Raji (cell line): ENCODE data around the gene FAM186B.

Source experiments
- POLR2A ChIP-seq: IDR thresholded peaks from 2 replicates; pipeline ENCODE4 v1.6.1; 2011; ENCODE audit warnings: low read depth, low read length, control low read depth; ENCODE audit not compliant: insufficient read depth

FAM186B gene

DNA sequence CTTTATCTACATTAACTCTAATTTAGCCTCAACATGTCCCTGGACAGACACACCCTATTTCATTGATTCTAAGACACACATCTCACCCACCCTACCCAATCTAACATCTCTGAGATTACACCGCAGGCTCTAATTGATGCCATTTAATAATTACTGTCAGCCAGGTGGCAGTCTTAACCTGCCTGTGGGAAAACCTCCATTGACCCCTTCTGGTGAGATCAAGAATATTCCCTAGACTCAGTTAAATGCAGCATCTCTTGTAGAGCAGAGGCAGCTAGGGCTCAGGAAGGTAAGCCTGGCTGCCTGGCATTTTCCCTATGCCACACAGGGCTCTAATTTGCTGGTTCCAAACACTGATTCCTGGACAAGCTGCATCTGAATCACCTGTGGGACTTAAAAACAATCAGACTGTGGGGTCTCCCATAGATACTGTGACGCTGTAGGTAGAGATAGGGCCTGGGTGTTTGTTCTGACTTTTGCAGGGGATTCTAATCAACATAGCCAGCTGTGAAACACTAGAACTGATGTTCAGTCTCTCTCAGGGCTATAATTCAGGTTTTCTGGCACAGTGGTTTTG lies 51.8 kb downstream of the FAM186B start:
- no peak for TF ChIP-seq POLR2A

DNA sequence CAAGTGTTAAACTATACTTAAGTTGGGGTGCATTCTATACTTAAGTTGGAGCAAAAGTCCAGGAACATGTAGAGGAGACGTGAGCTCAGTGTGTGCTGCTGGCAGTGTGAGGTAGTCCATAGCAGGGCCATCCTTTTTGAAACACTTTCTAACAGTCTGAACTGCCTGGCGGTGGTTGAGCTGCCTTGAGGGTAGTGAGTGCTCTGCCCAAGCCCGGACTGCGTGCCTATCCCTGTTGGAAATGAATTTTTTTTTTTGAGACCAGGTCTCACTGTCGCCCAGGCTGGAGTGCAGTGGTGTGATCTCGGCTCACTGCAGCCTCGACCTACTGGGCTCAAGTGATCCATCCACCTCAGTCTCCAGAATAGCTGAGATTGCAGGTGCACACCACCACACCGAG lies 52.5 kb downstream of the FAM186B start:
- TF ChIP-seq POLR2A = no peak

DNA sequence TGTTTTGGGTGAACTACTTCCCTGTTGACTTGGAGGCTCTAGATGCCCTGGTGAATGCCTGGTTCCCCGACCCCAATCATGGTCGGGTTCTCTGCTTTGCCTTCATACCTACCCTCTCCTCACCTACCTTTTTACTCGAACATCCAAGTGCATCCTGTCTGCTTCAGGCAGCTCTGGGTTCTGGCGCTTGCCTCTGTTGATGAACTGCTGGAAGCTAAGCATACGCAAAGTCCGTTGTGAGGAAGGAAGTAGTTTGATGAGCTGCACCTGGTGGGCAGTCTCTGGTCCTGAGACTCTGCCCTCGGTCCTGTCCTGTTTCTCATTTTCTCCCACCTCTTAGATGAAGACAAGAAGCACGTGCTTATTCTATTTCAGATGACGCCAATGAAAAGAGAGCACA lies 53.0 kb downstream of the FAM186B start:
- no peak for TF ChIP-seq POLR2A

DNA sequence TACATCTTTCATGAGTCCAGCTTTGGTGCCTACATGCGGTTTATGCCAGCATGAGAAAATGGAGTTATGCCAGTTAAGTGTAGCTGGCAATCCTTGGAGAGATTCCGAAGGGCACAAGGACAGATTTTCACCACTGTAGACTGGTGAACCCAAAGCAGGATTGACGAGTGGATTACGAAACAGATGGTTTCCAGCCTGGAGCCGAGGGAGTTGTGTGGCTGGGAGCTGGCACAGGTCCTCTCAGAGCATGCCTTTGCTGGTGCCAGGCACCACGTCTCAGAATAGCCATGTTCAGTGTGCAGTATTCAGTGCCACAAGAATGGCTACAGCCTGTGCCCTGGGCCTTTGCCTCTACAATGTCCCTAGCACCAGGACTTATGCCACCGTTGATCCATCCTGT lies 53.4 kb downstream of the FAM186B start:
- no peak for TF ChIP-seq POLR2A

DNA sequence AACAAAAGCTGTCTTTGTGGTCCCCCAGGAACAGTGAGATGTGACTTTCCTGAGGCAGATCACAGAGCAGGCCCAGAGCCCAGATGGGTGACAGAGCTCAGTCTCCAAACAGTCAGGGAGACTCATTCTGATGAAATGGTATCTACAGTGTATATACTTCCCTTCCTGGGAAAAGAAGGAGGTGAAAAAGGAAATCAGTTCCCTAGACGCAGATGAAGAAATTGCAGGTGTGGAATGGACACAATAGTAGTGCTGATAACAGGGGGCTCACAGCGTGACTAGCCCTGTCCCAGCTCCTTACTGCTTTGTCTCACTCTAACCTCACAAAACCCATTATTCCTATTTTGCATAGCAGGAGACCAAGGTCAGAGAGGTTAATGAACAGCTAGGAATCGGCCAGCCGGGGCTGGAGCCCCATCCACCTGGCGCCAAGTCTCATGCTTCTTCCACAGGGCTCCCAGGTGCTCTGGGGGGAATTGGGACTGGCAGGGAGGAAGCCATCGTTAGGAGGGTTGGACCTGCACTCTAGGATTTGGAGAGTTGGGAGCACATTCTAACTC lies 54.7 kb downstream of the FAM186B start:
- no peak for TF ChIP-seq POLR2A

DNA sequence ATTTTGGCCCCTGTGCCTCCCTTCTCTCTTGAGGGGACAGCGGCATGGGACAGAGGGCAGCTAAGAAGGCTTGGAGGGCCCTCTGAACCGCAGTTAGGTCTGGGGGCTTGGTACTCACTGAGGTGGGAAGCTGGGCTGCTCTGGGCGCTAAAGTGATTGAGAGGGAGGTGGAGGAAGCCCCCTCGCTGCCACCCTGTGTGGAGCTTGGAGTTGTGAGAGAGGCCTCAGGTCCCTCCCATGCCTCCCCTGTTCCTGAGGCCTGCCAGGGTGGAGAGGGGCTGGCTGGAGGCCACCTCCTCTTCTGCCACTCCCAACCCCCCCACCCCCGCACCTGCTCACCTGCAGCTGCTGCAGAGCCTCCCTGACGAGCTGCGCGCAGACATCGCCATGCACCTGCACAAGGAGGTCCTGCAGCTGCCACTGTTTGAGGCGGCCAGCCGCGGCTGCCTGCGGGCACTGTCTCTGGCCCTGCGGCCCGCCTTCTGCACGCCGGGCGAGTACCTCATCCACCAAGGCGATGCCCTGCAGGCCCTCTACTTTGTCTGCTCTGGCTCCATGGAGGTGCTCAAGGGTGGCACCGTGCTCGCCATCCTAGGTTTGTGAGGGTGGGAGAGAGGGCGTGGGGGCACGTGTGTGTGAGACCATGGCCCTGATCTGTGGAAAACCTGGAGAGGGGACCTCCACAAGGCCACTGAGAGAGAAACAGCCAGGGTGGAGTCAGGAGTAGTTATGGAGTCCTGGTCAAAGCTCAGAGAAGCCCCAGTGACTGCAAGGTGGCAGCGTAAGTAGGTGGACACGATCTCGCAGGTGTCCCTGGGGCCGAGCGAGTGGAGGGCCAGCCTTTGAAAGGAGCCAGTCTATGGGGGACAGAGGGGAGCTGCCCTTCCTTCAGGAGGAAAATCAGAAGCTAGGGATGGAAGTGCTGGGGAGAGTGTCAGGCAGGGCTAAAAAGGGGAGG lies 55.4 kb downstream of the FAM186B start:
- no peak for TF ChIP-seq POLR2A

DNA sequence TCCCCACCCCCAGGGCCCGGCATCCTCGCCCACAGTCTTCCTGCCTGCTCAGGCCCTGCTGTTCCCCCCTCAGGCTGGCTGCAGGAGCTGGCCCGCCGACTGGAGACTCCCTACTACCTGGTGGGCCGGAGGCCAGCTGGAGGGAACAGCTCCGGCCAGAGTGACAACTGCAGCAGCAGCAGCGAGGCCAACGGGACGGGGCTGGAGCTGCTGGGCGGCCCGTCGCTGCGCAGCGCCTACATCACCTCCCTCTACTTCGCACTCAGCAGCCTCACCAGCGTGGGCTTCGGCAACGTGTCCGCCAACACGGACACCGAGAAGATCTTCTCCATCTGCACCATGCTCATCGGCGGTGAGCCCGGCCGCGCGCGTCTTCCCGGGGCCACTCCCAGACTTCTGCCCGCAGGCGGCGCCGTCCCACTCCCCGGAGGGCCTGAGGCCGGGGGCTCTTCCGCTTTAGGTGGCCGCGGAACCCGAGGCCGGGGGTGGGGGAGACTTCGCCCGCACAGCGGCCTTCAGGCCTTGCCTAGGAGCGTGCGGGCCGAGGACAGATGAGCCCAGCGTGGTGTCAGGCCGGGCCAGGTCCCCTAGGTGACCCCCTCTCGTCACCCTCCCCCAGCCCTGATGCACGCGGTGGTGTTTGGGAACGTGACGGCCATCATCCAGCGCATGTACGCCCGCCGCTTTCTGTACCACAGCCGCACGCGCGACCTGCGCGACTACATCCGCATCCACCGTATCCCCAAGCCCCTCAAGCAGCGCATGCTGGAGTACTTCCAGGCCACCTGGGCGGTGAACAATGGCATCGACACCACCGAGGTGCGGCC lies 56.4 kb downstream of the FAM186B start:
- no peak for TF ChIP-seq POLR2A

DNA sequence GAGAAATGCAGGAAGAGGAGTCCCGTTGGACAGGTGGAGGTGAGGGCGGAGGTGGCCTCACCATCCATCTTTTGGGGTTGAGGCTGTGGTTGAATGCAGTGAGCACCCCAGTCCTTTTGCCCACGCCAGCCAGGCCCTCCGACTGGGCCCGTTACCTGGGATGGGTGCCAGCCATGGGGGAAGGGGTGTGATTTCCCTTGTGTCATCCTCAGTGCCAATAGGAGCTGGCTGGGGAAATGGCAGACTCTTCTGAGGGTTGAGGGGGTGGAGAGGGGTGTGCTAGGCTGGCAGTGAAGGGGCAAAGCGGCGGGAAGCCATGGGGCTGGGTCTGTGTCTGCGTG lies 57.0 kb downstream of the FAM186B start:
- no peak for TF ChIP-seq POLR2A

DNA sequence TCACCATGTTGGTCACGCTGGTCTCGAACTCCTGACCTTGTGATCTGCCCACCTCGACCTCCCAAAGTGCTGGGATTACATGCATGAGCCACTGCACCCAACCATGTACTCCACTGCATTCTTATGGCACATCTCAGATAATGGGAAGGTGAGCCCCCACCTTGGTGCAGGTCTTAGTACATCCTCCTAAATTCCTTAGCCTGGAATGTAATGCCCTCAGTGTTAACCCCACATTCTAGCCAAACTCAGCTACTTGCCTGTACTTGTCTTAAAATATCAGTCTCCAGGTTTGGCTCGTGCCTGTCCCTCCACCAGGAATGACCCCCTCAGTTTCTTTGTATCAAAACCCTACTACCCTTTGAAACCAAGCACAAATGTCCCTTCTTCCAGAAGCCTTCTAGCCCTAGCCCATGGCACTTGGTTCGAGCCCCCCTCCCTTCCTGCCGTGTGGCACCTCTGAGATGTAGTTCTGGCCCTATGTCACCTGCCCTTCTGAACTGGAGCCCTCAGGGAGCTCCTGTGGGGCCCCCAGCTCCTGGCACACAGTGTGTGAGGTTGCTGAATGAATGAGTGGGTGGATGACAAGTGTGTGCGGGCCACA lies 58.2 kb downstream of the FAM186B start:
- TF ChIP-seq POLR2A = no peak

DNA sequence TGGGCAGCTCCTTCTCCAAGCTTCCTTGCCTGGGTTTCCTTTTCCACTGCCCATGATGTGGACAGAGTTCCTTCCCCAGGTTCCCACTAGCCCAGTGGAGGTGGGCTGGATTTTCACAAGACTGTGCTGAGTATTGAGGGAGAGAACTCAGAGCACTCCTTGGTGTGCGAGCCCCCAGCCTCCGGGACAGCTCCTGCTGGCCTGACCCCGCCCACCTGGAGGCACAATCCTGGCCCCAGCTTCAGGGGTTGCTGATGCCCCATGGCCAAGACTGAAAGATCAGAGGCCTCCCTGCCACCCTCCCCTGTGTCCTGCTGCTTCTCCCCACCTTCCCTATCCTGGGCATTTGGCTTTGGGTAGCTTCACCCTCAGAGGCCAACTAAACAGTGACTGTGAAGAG lies 59.0 kb downstream of the FAM186B start:
- TF ChIP-seq POLR2A = no peak

DNA sequence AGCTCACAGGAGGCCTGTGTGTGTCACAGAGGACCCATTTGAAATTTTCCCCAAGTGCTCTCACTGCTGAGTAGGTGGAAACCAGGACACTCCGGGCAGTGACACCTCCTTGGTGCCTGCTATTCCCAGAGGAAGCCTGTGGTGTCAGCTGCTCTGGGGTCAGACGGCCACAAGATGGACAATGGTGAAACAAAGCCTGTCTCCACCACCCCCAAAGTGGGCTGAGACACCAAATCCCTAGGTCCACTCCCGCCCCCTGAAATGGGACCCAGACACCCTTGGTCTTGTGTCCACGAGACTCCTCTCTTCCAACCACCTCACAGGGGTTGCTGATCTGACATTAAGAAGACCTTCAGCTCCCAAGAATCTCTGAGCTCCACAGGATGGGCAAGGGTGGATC lies 59.6 kb downstream of the FAM186B start:
- TF ChIP-seq POLR2A = no peak

DNA sequence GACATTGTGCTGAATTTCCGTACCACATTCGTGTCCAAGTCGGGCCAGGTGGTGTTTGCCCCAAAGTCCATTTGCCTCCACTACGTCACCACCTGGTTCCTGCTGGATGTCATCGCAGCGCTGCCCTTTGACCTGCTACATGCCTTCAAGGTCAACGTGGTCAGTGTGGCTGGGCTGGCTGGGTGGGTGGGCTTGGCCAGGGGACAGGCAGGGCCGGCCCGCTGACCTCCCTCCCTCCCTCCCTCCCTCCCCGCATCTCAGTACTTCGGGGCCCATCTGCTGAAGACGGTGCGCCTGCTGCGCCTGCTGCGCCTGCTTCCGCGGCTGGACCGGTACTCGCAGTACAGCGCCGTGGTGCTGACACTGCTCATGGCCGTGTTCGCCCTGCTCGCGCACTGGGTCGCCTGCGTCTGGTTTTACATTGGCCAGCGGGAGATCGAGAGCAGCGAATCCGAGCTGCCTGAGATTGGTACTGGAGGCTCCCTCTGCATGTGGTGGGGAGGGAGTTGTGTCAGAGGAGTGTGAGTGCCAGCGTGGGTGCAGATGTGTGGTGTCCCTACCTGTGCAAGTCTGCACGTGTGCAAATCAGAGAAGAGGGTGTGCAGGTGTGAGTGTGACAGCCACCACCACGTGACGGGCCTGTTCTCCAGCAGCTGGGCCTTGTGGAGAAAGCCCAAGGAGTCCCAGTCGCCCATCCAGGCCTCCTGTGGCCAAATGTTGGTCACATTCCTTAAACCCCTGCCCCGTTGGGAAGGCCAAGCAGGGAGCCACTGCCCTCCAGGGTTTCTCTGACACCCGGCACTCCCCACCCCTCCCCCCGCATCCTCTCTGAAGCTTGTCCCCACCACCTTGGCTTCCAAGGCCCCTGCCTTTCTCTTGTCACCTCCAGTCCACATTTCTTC lies 61.3 kb downstream of the FAM186B start:
- no peak for TF ChIP-seq POLR2A

DNA sequence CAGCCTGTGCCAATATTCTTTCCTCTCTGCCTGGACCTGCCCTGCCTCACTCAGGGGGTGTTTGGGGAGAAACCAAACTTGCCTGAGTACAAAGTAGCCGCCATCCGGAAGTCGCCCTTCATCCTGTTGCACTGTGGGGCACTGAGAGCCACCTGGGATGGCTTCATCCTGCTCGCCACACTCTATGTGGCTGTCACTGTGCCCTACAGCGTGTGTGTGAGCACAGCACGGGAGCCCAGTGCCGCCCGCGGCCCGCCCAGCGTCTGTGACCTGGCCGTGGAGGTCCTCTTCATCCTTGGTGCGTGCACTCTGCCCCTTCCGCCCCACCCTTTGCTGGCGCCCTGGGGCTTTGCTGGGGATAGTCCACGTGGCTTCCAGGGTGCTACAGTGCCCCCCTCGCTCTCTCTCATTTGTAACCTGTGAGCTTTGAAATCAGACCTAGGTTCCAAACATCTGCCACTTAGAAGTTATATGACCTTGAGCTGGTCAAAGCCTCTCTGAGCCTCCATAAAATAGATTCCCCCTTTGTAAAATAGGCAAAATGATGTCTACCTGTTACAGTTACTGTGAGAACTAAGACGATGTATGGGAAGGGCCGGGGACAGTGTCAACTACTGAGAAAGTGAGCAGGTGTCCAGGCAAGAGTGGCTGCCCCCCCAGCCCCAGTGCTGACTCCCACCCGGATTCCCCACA lies 62.1 kb downstream of the FAM186B start:
- no peak for TF ChIP-seq POLR2A

DNA sequence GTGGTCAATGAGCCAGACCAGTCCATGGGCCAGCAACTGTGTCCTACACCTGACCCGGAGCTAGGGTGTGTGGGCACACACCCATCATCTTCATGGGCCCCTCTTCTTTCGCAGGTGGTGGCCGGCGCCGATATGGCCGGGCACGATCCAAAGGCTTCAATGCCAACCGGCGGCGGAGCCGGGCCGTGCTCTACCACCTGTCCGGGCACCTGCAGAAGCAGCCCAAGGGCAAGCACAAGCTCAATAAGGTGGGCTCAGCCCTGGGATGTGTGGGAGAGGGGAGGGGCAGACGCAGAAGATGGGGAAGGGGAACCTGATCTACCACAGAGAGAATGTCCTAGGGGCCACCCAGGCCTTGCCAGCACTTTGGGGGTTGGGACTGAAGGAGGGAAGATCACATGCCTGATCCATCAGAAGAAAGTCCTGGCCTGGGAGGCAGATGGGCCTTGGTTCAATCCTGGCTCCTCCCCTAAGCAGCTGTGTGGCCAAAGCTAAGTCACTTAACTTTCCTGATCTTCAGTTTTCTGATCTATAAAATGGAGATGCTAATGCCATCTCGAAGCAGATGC lies 62.8 kb downstream of the FAM186B start:
- TF ChIP-seq POLR2A = no peak
